Measurements from ENCODE around the gene TMEM164.

TMEM164 gene

DNA sequence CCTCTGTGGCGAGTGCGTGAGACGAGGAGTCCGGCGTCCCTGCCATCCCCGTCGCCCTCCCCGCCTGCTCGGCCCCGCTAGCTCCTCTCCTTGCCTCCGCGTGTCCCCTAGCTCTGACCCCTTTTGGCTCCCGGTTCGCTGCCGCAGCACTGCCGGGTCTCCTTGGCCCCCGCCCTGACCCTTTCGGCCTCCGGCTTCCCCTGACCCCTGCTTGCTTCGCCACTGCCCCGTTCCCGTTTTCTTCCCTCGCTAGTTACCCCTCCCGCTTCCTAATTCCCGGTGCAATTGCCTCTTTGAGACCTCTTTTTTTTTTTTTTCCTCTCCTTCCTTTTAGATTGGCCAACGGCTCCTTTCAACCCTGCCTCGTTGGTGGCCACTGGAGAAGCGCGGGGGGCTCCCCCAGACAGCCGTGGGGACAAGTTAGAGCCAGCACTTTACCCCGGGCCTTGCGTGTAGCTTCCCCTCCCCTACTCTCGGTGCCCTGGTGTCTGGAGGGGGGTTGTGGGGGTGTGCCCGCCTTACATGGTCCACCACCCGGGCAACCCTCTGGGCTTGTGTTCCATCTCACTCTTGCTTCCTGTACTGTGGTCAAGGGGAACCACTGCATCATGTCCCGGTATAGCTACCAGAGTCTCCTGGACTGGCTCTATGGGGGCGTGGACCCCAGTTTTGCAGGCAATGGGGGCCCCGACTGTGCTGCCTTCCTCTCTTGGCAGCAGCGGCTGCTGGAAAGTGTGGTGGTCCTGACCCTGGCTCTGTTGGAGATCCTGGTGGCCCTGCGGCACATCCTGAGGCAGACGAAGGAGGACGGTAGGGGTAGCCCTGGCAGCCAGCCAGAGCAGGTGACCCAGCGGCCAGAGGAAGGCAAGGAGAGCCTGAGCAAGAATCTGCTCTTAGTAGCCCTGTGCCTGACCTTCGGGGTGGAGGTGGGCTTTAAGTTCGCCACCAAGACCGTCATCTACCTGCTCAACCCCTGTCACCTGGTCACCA lies 548 bp downstream of the TMEM164 start:
- TF ChIP-seq SIN3A (IDR thresholded peaks at IDR 0.05; ENCODE audit: borderline replicate concordance, insufficient read depth, low read length): no peak
- no peak for TF ChIP-seq TAF1 (IDR thresholded peaks at IDR 0.05; ENCODE audit: borderline replicate concordance, insufficient read depth, low read length)
- no peak for TF ChIP-seq POLR2AphosphoS5 (IDR thresholded peaks at IDR 0.05; ENCODE audit: low read depth, low read length)
- TF ChIP-seq, protein P1, sequence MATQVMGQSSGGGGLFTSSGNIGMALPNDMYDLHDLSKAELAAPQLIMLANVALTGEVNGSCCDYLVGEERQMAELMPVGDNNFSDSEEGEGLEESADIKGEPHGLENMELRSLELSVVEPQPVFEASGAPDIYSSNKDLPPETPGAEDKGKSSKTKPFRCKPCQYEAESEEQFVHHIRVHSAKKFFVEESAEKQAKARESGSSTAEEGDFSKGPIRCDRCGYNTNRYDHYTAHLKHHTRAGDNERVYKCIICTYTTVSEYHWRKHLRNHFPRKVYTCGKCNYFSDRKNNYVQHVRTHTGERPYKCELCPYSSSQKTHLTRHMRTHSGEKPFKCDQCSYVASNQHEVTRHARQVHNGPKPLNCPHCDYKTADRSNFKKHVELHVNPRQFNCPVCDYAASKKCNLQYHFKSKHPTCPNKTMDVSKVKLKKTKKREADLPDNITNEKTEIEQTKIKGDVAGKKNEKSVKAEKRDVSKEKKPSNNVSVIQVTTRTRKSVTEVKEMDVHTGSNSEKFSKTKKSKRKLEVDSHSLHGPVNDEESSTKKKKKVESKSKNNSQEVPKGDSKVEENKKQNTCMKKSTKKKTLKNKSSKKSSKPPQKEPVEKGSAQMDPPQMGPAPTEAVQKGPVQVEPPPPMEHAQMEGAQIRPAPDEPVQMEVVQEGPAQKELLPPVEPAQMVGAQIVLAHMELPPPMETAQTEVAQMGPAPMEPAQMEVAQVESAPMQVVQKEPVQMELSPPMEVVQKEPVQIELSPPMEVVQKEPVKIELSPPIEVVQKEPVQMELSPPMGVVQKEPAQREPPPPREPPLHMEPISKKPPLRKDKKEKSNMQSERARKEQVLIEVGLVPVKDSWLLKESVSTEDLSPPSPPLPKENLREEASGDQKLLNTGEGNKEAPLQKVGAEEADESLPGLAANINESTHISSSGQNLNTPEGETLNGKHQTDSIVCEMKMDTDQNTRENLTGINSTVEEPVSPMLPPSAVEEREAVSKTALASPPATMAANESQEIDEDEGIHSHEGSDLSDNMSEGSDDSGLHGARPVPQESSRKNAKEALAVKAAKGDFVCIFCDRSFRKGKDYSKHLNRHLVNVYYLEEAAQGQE (IDR thresholded peaks at IDR 0.05; ENCODE audit: insufficient read depth in 1 of 2, low read depth in 2 of 2, low read length in 2 of 2): no peak
- no peak for TF ChIP-seq FOXP2 (optimal IDR thresholded peaks at IDR 0.05; ENCODE audit: borderline replicate concordance, extremely low read depth, extremely low read length, insufficient read depth)

DNA sequence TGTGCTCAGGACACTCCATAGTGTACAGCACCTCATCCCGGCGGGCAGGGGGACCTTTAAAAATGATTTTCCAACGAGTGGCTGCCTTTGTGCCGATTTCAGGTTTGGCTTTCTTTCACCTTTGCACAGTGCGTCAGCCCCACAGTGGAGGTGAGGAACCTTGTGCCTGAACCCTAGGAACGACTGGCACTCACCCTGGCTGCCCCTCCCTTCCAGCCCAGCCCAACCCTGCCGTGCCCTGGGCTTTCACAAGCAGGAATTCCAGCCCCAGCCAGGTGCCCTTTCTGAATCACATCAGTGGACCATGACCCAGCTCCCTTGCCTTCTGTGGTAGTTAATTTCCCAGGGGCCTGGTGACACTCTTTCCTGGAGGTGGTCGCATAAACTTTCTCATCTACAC lies 1.3 kb downstream of the TMEM164 start:
- TF ChIP-seq TAF1 (IDR thresholded peaks at IDR 0.05; ENCODE audit: borderline replicate concordance, insufficient read depth, low read length) (no peak), POLR2AphosphoS5 (IDR thresholded peaks at IDR 0.05; ENCODE audit: low read depth, low read length) (no peak), FOXP2 (optimal IDR thresholded peaks at IDR 0.05; ENCODE audit: borderline replicate concordance, extremely low read depth, extremely low read length, insufficient read depth) (no peak)
- TF ChIP-seq, protein P1 (IDR thresholded peaks at IDR 0.05; ENCODE audit: insufficient read depth in 1 of 2, low read depth in 2 of 2, low read length in 2 of 2): no peak

DNA sequence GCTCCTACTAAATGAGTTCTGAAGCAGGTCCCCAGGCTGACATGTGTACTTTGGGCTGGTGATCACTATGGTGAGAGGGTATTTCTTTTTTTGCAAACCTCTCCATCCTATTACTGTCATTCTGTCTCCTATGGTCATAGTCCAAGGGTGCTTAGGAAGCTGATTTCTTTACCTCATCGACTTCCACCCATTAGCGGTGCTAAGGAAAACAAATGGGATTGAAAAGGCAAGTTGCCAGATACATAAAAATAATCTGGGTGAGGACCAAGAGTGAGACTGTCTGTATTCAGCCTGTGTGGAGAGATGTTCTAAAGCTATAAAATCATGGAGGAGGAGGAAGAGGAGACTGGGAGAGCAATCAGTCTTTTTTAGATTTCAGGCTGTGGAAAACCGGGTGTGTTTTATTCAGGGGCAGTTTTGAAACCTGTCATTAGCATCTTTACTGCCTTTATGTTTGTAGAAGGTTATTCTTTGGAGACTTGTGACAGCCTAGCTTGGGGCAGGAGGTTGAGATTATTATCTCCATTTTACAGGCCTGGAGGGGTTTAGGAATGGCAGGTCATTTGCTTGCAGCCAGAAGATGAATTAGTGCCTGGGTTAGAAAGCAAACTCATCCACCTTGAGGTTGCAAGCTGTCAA lies 1.9 kb downstream of the TMEM164 start:
- TF ChIP-seq TAF1 (IDR thresholded peaks at IDR 0.05; ENCODE audit: borderline replicate concordance, insufficient read depth, low read length) (no peak), SIN3A (IDR thresholded peaks at IDR 0.05; ENCODE audit: borderline replicate concordance, insufficient read depth, low read length) (no peak), POLR2AphosphoS5 (IDR thresholded peaks at IDR 0.05; ENCODE audit: low read depth, low read length) (no peak), FOXP2 (optimal IDR thresholded peaks at IDR 0.05; ENCODE audit: borderline replicate concordance, extremely low read depth, extremely low read length, insufficient read depth) (no peak)
- TF ChIP-seq, protein P1 (IDR thresholded peaks at IDR 0.05; ENCODE audit: insufficient read depth in 1 of 2, low read depth in 2 of 2, low read length in 2 of 2): no peak

DNA sequence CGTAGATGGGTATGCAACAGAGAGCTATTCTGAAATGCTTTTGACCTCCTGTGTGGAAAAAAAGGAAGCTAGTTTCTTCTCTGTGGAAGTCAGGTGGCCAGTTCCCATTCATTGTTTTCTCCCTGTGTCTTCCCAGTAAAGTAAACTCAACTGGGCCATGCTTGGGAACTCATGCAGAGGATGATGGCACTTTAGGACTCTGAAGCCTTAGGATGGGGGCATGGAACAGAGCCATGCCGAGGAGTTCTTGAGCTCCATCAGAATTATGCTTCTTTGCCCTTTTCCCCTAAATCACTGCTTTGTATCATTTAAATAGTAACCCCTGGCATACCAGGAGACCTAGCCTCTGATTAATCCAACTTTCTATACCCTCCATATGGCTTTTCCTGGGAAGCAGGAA lies 3.2 kb downstream of the TMEM164 start:
- TF ChIP-seq TAF1 (IDR thresholded peaks at IDR 0.05; ENCODE audit: borderline replicate concordance, insufficient read depth, low read length) (no peak), SIN3A (IDR thresholded peaks at IDR 0.05; ENCODE audit: borderline replicate concordance, insufficient read depth, low read length) (no peak), FOXP2 (optimal IDR thresholded peaks at IDR 0.05; ENCODE audit: borderline replicate concordance, extremely low read depth, extremely low read length, insufficient read depth) (no peak)
- TF ChIP-seq, protein P1 (IDR thresholded peaks at IDR 0.05; ENCODE audit: insufficient read depth in 1 of 2, low read depth in 2 of 2, low read length in 2 of 2): no peak

Measured in PFSK-1 (cell line).